Measurements from ENCODE around the gene PDIA6.

The PDIA6 gene

DNA sequence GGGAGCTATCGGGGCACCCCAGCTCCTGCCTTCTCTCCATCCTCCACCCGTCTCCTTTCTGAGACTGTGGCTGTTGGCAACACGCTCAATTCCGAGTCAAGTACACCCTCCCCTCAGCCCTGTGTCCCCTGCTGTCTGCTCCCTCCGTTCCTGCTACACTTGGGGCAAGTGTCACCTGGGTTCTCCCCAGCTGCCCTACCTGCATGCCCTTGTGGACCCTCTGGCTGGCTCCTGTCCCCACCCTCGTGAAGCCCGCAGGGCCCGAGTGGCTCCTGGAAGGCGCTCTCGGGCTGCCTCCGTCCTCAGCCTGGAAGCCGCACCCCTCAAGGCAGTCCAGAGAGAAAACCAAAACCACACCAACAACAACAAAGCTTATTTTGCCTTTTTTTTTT lies 33.9 kb downstream of the PDIA6 start:
- no peak for DNase-seq

DNA sequence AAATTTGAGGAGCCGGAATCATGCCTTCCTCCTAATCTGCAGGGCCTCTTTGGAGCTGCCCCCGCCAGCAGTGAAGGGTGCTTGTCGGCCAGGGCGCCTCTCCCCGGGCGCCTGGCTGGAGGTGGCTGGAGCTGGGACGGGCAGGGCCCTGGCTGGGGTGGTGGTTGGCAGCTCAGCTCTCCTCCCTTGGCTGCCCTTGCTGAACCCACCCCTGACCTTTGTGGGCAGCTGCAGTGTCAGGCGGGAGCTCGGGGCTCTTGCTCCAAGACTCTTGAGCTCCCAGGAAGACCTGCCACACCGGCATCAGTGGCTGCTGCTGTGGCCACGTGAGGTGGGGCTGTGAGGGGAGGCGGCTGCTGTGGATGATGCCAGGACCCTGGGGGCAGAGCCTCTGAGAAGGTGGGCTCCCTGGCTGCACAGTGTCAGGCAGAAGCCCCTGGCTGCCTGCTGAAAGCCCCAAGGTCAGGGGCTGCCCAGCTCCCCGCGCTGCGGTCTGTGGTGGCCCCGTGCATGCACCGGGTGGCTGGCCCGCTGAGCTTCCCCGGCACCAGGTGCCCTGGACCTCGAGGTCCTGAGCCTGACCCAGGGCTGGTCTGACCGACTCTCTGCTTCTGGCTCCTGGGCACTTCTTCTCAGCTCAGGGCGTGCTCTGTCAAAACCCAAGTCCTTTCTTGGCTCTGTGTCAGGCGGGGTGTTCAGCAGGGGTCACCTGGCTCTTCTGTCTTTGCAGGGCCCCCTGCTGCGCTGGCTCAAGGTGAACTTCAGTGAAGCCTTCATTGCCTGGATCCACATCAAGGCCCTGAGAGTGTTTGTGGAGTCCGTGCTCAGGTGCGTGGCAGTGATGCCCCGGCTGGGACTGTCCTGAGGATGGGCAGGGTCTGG lies 34.5 kb downstream of the PDIA6 start:
- DNase-seq = no peak

DNA sequence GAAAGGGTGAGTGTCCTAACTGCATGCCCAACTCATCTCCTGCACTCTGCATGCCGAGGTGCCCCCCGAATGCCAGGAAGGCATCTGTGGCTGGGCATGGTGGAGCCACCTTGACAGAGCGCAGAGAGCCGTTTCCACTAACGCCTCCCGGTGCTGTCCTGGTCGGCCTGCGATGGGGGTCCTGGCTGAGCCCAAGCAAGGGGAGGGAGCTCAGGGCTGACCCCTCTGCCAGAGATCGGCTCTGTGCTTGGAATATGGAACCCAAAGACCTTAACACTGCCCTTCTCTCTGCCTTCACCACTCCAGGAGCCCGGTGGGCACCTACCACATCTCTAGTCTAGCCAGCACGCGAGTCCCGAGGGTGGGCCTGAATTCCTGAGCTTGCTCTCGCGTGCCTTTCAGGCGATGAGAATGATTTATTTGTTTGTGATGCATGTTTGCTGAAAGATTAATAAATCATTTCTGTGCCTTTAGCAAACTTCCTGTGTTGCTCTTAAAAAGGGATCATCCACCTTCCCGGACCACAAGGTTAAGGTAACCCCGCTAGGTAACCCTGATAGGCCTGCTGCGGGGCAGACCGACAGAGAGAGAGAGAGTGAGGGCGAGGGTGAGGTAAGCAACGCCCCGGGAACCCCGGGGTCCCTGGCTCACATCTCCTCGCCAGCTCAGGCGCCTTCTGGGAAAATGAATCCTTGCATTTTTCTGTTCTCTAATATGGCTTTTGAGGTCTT lies 35.3 kb downstream of the PDIA6 start:
- no peak for DNase-seq

DNA sequence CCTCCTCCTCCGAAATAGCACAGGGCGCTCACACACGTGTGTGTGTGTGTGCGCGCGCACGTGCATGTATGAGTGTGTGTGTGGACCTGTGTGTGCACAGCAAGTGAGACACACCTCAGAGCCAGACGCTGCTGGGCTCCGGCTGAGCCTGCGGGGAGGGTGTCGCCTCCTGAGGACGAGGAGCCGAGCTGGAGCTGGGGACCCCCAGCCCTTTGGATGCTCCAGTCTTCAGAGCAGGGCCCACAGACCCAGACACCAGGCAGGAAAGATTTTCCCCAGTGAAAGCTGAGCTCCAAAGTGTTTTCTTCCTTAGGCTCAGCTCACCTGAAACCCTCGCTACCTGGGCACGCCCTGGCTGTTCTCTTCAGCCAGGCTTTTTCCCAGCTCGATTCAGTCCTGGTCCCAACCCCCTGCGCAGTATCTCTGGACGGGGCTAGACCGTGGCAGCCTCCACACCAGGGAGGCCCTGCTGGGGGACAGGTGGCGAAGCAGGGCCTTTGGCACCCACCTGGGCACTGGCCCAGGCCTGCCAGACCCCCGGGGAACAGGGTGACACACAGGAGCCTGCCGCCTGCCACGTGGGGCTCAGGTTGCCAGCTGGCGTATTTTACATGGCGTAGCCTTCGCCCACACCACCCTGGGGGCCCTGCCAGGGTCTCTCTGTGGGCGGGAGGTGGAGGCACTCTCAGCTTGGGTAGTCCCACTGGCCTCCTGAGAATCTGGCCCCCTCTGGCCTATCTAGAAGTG lies 36.2 kb downstream of the PDIA6 start:
- DNase-seq = no peak

DNA sequence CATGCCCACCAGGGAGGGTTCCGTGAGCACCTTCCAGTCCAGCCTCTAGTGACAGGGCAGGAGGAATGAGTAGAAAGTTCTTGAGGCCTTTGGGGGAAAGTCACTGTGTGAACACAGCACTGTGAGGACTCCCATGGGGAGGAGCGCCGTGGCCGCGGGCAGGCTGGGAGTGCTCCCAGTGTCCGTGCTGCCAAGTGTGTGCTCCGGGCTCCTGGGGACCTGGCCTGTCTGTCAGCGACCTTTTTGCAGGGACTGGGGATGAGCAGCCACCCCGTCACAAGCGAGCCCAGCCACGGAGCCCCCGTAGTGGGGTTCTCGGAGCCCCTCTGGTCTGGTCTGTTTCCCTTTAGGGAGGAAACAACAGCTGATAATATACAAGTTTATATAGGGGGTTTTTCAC lies 36.8 kb downstream of the PDIA6 start:
- no peak for DNase-seq

DNA sequence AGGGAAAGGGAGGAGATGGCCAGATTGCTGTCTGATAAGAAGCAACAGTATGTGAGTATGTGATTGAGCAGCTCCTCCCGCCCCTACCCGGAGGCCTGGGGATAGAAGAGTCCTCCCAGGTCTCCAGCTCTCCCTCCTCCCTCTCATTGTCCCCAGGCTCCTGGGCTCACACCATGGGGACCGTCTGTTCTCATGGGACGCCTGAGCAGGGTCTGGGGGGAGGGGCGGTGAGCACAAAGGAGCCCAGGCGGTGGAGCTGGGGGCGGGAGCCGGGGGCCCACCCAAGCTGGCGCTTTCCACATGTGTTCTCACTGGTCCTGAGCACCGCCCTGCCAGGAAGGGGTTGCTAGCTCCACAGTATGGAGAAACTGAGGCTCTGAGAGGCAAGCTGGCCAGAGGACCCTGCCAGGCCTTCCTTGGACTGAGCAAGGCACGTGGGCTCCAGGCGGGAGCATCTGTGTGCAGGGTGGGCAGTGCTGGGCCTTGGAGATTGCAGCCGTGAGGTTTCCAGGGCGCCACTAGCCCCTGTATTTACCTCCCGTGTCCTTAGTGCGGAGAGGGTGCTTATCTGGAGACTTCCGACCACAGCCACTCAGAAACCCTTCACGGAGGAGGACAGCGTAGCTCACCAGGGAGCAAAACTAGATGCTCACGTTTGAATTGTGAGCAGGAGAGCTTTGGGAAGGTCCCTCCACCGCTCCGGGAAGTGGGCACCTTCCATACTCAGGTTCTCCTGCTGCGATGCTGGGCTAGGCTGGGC lies 37.4 kb downstream of the PDIA6 start:
- no peak for DNase-seq

DNA sequence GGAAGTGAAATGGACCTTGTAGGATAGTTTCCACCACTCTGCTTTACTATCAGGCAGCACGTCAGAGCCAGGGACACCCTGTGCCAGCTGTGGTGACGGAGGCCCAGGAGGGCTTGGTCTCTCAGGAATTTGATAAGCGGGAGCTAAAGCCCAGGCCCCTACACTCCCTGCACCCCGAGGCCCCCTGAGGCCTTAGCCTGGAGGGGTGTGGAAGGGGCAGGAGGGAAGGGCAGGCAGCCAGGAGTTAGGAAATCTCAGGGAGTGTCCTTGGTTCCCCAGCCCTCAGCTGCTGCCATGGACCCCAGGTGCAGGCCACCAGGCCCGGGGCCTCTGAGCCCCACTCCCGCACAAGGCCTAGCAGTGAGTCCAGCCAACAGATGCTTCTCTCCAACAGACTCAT lies 38.2 kb downstream of the PDIA6 start:
- no peak for DNase-seq

DNA sequence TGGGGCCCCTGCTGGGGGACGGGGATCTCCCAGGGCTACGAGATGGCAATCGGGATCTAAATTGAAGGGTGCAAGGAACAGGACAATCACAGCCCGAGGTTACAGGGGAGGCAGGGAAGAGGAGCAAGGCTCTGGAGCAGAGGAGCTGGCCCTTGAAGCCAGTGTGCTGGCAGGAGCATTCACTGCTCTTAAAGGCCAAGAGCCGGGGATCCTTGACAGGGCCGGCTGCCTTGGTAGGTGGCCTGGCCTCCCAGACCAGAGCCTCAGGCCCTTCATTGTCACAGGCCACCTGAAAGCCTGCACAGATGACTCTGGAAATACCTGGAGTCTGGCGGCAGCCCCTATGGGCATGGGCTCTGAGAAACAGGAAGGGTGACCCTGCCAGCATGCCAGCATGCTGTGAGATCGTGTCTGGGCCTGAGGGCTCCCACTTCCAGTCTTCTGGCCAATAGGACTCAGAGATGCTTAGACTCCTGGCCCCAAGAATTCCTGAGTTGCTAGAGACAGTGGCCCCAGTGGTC lies 38.7 kb downstream of the PDIA6 start:
- DNase-seq = no peak

DNA sequence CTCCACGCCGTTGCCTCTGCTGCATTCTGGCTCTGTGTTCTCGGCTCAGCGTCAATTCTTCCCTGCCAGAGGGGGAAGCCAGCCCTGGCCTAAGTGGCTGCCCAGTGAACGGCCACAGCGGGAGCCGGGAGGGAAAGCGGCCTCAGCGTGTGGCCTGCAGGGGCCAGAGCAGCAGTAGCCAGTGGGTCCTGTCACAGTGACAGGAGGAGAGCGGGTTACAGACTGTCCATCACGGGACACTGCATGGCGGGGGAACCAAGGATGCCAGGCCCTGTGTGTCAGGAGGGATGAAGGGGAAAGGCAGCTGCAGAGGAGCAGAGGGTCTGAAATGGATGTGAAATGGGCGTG lies 39.7 kb downstream of the PDIA6 start:
- DNase-seq = no peak

DNA sequence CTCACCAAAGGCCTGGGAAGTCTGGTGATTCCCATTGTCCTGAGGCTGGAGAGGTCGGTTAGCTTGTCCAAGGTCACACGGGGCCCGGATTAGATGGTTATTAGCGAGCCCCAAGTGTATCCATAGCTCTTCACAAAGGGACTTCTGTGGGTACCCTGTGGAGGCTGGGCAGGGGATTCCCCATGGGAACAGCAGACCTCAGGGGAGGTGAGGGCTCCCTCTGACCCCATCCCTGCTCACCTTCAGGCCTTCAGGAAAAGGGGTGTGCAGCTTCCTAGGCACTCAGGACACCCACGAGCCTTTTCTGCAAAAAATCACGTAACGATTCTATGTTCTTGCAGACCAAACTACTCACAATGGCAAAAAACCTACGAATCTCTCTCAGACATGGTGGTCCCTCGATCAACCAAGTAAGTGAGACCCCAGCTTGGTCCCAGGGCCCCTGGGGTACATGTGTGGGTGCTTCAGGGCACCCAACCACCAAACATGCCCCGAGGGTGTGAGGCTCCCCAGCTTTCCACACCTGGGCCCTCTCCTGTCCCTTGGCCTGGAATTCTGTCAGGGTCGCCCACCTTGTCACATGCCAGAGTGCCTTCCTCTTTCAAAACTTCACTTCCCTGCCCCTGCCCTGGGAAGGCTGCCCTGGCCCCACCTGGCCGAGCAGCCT lies 40.3 kb downstream of the PDIA6 start:
- DNase-seq = no peak

DNA sequence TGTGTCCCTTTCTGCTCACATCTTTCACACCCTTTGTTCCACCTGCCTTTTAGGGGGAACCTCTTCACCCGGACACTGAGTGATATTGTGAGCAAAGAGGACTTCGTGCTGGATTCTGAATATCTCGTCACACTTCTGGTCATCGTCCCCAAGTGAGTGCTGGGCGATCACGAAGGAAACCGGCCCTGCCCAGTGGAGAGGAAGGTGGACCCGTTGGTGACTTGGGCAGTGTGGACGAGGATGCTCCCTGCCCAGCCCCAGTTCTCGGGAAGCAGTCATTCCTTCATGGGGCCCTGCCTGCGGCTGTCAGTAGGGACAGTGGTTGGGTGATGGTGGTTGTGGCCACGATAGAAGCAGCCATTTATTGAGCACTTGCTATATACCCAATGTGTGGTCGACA lies 40.8 kb downstream of the PDIA6 start:
- DNase-seq = no peak

DNA sequence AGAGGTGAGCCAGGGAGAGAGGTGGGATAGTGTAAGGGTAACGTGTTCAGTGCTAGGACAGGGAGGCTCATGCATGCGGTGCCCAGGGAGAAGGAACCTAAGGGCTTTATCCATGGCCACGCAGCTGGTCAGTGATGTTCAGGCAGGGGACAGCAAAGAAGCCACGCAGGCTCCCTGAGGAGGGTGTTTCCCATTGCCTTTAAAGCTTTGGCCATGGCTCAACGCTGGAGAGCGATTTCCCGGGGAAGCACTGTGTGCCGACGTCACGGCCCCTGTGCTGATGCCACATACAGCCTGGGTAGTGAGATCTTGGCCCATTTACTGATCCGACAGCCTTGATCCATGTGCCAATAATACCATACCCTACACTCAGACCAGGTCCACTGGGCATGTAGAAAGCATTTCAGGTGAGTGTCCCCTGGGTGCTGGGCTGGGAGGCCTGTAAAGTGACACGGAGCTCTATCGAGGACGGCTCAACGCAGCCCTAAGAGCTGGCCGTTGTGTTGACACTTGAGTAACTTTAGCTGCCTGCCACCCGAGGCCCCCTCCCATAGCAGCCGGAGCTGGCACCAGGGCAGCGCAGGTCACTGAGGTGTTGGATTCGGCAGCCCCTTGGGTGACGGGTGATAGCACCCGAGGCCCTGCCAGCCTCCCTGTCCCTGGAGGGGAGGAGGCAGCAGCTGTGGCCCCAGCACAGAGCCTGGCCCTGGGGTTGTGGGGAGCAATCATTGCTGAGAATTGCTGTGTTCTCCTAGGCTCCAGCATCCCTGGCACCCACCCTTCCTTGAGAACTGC lies 41.4 kb downstream of the PDIA6 start:
- no peak for DNase-seq

DNA sequence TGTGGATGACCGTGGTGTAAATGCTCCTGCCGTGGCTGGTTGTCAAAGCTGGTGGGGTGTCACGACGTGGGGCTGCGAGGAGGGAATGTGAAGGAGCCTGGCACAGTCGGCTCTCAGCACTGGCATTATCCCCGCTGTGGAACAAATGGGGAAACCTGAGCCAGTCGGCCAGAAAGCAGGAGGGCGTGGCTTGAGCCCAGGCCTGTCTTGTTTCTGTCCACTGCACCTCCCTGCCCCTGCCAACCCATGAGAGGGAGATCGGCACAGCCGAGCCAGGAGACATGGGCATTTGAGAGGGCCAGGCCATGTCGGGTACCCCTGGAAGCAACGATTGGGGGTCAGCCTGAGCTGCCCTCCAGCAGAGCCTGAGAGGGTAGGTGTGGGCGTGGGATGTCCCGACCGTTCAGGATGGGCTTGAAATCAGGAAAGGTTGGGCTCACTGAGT lies 44.5 kb downstream of the PDIA6 start:
- no peak for DNase-seq

DNA sequence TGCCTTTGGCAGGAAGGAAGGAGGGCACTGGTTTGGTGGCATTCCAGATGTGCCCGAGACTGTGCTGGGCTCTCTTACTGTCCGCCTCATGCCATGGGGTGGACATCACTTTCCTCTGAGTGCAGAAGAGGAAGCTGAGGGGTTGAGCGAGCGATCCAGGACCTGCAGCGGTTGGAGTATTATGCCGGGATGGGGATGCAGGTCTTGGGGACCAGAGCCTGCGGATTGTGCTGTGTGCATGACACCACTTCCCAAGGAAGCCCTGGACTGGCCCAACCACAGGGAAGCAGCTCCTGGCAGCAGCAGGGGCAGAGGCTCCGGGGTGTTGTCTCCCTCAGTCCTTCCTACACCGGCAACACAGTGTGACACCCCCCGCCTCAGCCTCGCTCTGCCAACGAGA lies 46.7 kb downstream of the PDIA6 start:
- DNase-seq = no peak

DNA sequence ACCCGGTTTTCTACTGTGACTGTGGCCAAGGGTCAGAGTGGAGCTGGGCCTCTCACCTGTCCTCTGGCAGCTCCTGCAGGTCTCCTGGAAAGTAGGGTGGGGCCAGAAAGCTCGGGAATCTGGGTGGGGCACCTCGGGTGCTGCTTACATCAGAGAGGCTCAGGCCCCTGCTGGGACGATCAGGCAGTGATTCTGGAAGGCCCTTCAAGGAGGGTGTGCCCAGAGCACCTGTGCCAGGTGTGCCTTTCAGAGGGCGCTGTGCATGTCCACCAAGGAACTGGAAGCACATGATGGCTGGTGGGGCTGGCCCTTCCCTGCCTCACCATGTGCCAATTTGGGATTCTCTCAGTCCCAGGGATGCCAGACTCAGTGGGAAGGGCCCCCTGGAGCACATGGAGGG lies 47.1 kb downstream of the PDIA6 start:
- DNase-seq = no peak

DNA sequence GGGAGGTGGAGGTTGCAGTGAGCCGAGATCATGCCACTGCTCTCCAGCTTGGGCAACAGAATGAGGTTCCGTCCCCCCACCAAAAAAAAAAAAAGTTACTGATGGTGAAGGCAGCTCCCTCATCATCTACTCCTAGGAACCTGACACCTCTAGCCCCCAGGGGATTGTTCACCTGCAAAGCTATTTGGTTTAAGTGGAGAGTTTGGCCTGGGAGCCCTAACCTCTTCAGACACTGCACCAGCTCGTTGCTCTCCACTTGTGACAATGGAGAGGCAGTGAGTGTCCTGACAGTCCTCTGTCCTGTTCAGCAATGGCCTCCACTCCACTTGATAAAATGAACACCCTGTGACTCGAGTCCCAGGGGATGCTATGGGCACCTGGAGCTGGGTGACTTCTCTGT lies 47.7 kb downstream of the PDIA6 start:
- no peak for DNase-seq

DNA sequence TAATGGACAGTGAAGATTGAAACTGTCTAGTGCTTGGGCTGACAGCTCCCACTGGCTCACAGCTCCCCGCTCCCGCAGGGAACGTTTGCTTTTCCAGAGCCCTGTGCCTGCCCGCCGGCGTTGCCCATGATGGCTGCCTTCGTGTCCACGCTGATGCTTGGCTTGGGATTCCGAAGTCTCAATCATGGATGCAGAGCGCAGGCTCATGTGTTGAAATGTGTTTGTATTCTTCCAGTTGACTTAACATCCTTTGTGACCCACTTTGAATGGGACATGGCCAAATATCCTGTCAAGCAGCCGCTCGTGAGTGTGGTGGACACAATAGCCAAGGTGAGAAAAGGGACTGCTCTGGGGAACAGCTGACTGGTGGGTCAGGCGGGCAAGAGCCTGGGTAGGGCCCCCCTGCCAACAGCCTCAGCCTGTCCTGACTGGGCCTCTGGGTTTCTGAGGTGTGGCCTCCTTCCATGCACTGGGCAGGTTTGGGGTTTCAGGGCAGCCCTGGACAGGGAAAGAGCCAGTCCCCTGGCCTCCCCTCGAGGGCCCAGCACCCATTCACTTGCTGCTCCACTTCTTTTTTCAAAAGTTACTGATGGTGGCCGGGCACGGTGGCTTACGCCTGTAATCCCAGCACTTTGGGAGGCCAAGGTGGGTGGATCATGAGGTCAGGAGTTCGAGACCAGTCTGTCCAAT lies 48.3 kb downstream of the PDIA6 start:
- DNase-seq = no peak

DNA sequence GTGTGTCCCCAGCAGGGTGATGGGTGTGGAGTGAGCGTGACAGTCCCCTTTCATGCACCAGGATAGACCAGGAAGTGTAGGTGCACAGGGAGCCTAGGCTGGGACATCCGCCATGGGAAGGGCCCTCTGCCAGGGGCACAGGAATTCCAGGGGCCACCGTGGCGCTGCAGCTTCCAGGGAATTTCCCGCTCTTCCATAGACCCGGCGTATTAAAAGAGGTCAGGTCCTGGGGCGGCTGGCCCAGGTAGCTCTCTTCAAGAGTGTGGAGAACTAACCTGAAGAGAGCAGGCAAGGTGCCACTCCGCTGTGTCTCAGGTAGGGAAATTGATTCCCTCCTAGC lies 49.2 kb downstream of the PDIA6 start:
- DNase-seq = no peak

DNA sequence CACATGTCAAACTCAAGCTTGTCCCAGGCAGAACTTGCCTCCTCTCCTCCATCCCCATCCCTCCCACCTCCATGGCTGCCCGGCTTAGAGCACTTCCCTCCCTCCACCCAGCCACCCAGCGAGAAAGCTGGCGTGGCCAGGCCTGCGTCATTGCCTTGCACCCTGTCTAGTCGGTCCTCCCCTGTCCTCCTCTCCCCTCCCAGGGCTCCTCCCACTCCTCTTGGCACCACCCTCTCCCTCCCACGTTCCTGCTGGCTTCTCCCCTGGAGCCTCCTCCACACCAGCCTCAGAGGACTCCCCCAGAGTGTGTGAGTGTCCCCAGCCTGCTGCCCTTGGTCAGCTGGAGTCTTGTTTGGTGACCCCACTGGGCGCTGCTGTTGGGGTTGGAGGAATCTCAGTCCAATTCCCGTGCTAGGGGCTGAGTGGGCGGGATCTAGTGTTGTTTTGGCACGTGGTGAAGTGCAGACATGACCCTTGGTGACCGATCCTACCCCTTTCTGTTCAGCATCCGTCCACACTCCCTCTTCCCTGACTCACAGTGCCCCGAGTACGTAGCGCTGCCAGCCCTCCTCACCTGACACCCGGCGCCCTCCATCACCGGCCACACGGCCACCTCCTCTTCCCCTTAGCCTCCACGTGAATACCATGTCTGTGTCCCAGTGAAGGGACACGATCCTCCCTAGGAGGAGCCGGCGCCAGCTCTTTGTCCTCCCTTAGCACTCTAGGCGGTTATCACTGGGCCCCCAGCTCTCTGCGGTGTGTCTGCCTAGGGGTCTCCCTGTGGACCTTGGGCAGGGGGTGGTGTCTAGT lies 49.7 kb downstream of the PDIA6 start:
- DNase-seq = peak; percentile 27

DNA sequence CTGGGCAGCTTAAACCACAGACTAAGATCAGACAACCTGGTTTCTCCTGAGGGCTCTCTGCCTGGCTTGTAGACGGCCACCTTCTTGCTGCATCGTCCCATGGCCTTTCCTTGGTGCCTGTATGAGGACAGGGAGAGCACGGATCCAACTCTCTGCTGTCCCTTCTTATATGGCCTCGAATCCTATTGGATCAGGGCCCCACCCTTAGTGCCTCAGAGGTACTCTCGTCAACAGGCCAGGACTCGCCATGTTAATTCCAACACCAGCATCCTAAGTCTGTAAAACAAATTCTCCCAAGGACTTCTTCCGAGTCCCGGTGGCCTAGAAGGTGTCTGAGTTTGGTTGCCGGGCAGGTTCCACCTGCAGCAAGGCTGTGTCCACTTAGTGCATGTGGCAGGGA lies 51.0 kb downstream of the PDIA6 start:
- no peak for DNase-seq

Measured in NCI-H774 (cell line).